Stimulated activated CD4-positive, alpha-beta T cell treated with anti-CD3 and anti-CD28 coated beads, Interleukin-12 subunit alpha, Interleukin-12 subunit beta, amount 100 ng/mL, for 24 hours (primary cell): ENCODE data around the gene HHAT.
"Not testable (repeated sequence)": the region's sequence is repeated elsewhere in the genome, so short reads cannot be mapped to it uniquely, and the experiment has no call there.

ENCODE experiments used
- DNase-seq, 2 experiments: peaks; one replicate each; pipeline ENCODE4 v3.0.0-alpha.2; 2020; ENCODE audit warnings: low read depth in 2 of 2

The HHAT gene

GRCh38 chr1:210646258-210646616 lies 317.5 kb downstream of the HHAT start:
- DNase-seq = no peak

- no peak for DNase-seq
These were observed 319.0 kb downstream of the HHAT start for GRCh38 chr1:210647406-210648333.

GRCh38 chr1:210648588-210649269 lies 320.0 kb downstream of the HHAT start:
- DNase-seq = no peak

- DNase-seq = no peak
These were observed 321.7 kb downstream of the HHAT start for GRCh38 chr1:210650403-210650802.

- no peak for DNase-seq
These were observed 323.7 kb downstream of the HHAT start for GRCh38 chr1:210652329-210652954.

GRCh38 chr1:210653771-210654170 lies 325.1 kb downstream of the HHAT start:
- DNase-seq = no peak

GRCh38 chr1:210654176-210654981 lies 325.7 kb downstream of the HHAT start:
- DNase-seq = no peak

- no peak for DNase-seq
These were observed 326.8 kb downstream of the HHAT start for GRCh38 chr1:210655511-210655910.

- no peak for DNase-seq
These were observed 329.1 kb downstream of the HHAT start for GRCh38 chr1:210657806-210658205.

GRCh38 chr1:210661520-210661919 lies 332.8 kb downstream of the HHAT start:
- DNase-seq = not testable (repeated sequence)

GRCh38 chr1:210662291-210663050 lies 333.8 kb downstream of the HHAT start:
- no peak for DNase-seq

- no peak for DNase-seq
These were observed 335.2 kb downstream of the HHAT start for GRCh38 chr1:210663730-210664573.

GRCh38 chr1:210669951-210670350 lies 341.2 kb downstream of the HHAT start:
- no peak for DNase-seq

GRCh38 chr1:210674151-210674550 lies 345.4 kb downstream of the HHAT start:
- DNase-seq = no peak

GRCh38 chr1:210676539-210676938 lies 347.8 kb downstream of the HHAT start:
- no peak for DNase-seq

GRCh38 chr1:210677533-210677932 lies 348.8 kb downstream of the HHAT start:
- DNase-seq = no peak

GRCh38 chr1:210678306-210678705 lies 349.6 kb downstream of the HHAT start:
- DNase-seq = no peak

- no peak for DNase-seq
These were observed 352.5 kb downstream of the HHAT start for GRCh38 chr1:210681158-210681557.

GRCh38 chr1:210683403-210684047 lies 354.8 kb downstream of the HHAT start:
- no peak for DNase-seq
